BJ (cell line): ENCODE results near the gene RSPH1. TPM values are rescaled to one million over a fixed set of nuclear protein-coding genes. Genes with fewer than 3 reads are reported as not detected.

ENCODE experiments used
- CTCF ChIA-PET: fragments of 350-600 bp; formaldehyde crosslinking; extraction: SDS; loops from one replicate; lab custom pipeline; 2021; ENCODE audit warnings: antibody characterized with exemption, inconsistent platforms; lab: Yijun Ruan, JAX
- POLR2A ChIA-PET: fragments of 300-600 bp; sonication (Branson Sonifier 250); formaldehyde crosslinking; extraction: SDS; loops from one replicate; lab custom pipeline; 2021; ENCODE audit warnings: antibody characterized with exemption; lab: Charles Lee
- DNase-seq: peaks from one replicate; pipeline ENCODE4 v3.0.0-alpha.2; 2011; ENCODE audit warnings: low read depth
- H3K27me3 ChIP-seq: 2 replicates; pipeline ENCODE4 v1.6.0; 2011; ENCODE audit warnings: low read length; ENCODE audit not compliant: control insufficient read depth, insufficient read depth
- H3K36me3 ChIP-seq: 2 replicates; pipeline ENCODE4 v1.5.1; 2011; ENCODE audit warnings: low read length; ENCODE audit not compliant: control insufficient read depth, insufficient read depth
- H3K4me3 ChIP-seq: 2 replicates; pipeline ENCODE4 v1.5.1; 2011; ENCODE audit warnings: low read depth, mild to moderate bottlenecking, control low read depth, low read length
- CTCF ChIP-seq: IDR thresholded peaks from 2 replicates; pipeline ENCODE4 v1.5.1; 2011; ENCODE audit warnings: low read depth, mild to moderate bottlenecking, control low read depth, inconsistent platforms, low read length, moderate library complexity; ENCODE audit not compliant: insufficient read depth
- polyA plus RNA-seq: library from polyadenylated mRNA; depleted of rRNA; stranded (reverse); fragments of >200 nt; gene quantifications from 2 replicates; pipeline ENCODE4 v1.2.3, GENCODE V29; 2011

Gene RSPH1
- polyA plus RNA-seq, 1 experiment = 0.11 TPM

DNA sequence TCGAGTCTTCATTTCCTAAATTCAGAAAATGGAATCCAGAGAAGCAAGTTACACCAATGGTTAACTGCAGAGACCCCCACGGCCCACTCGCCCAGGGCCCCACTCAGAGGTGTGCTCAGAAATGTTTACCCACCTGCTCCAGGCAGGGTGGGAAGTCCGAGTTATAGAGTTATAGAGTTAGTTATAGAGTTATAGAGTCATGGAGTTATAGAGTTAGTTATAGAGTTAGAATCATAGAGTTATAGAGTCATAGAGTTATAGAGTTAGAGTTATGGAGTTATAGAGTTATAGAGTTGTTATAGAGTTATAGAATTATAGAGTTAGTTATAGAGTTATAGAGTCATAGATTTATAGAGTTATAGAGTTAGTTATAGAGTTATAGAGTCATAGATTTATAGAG lies 60.6 kb downstream of the RSPH1 start:
- H3K27me3 ChIP-seq = no peaks in the 10 kb centered on the region
- ChIA-PET CTCF (no interaction called here), POLR2A (no interaction called here)
- TF ChIP-seq CTCF = no peak
- DNase-seq = no peak
- no peak overlapping the region for H3K4me3 ChIP-seq
- no peaks in the 10 kb centered on the region for H3K36me3 ChIP-seq

- H3K4me3 ChIP-seq = no peak overlapping the region
- no peaks in the 10 kb centered on the region for H3K27me3 ChIP-seq
- no peak for TF ChIP-seq CTCF
- ChIA-PET CTCF (no interaction called here), POLR2A (no interaction called here)
- no peaks in the 10 kb centered on the region for H3K36me3 ChIP-seq
- DNase-seq = no peak
Measured at GRCh38 chr21:42434884-42435283, 61.1 kb downstream of the RSPH1 start.

DNA sequence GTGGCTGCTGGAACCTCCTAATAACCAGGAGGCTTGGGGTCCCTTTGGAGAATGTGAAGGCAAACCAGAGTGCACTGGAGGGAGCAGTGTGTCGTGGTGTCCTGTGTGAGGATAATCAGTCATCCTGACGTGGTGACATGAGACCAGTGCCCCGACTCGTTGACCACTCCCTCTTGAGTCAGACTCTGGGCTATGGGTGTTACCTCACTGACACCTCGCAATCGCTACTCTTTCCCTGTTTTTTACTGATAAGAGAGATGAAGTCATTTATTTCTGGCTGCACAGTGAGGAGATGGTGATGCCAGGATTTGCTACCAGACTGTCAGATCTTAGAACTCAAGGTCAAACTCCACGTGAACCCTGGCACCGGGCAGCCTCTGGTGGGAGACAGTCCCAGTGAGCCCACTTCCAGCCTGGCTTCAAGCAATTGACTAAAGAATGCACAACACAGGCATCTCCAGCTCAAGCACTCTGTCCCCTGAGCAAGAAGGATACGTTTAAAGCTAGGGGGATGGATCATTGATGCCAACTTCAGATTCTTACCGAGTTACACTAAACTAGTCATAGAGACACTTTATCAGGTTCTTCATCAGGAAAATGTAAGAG lies 62.0 kb downstream of the RSPH1 start:
- TF ChIP-seq CTCF = no peak
- no peak for DNase-seq
- ChIA-PET CTCF (interaction anchor here (1.5 kb wide), 1 partner anchor 11 kb away, joined by 4 read pairs; no protein-coding TSS in a partner anchor), POLR2A (no interaction called here)
- H3K4me3 ChIP-seq = no peak overlapping the region
- no peaks in the 10 kb centered on the region for H3K36me3 ChIP-seq
- H3K27me3 ChIP-seq = no peaks in the 10 kb centered on the region

DNA sequence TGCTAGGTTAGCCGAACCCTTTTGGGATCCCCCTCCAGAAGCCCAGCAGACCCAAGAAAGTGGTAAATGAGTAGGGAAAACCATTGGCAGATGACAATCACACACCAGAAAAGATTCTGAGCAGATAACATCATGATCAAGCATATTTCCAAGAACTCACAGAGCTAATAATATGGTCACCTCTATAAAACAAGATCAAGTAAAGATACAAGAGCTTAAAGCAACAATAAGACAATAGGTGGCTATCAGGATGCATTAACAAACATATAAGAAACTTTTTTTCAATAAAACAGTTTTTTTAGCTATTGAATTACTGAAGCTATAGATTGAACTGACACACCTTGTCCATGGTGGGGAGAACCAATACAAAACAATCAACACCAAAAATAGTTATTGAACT lies 63.3 kb downstream of the RSPH1 start:
- POLR2A ChIA-PET = no interaction called here
- CTCF ChIA-PET = interaction anchor here (1.5 kb wide), 1 partner anchor 10 kb away, joined by 4 read pairs; no protein-coding TSS in a partner anchor
- DNase-seq = no peak
- Histone ChIP-seq H3K27me3 (no peaks in the 10 kb centered on the region), H3K36me3 (no peaks in the 10 kb centered on the region), H3K4me3 (no peak overlapping the region)
- no peak for TF ChIP-seq CTCF

- Histone ChIP-seq H3K4me3 (no peak overlapping the region), H3K27me3 (no peaks in the 10 kb centered on the region), H3K36me3 (no peaks in the 10 kb centered on the region)
- no peak for TF ChIP-seq CTCF
- ChIA-PET CTCF (no interaction called here), POLR2A (no interaction called here)
- DNase-seq = no peak
Measured at GRCh38 chr21:42431196-42431595, 64.8 kb downstream of the RSPH1 start.
